Central memory CD4-positive, alpha-beta T cell (primary cell): ENCODE results near the gene PDE6H.

Source experiments
- DNase-seq: peaks from one replicate; pipeline ENCODE4 v3.0.0; 2022

Gene PDE6H

DNA sequence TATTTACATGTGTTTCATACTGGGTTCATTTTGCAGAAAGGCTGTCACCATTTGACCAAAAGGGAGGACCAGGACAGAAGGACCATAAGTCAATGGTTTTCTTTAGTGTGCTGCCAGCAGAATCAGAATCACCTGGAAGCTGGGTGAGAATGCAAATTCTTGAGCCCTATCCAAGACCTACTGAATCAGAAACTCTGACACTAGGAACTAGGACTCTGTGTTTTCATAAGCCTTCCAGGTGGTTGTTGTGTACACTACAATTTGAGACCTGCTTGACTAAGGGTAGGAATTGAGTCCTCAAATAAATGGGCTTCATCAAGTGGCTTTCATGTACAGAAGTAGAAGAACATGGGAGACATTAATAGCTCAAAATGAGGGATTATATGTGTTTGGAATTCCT, 32.2 kb downstream of the PDE6H start:
- DNase-seq: no peak

GRCh38 chr12:15007551-15007950, 34.7 kb downstream of the PDE6H start:
- DNase-seq: no peak

DNA sequence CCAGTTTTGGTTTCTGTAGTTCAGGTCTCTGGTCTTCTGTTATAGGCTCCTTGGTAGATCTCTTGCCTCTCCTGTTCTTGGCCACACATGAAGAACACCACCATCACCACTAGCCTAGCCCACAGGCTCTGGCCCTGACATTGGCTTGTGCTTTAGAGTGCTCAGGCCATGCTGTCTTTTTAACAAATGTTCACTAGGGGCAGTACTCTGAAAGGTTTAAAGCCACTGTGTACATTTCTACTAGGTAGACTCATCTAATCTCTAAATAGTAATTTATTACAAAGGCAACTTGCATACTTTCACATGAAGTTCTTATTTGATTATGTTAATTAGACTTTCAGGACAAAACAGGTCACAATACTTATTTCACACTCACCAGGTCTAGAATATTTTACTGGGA, 38.3 kb downstream of the PDE6H start:
- no peak for DNase-seq

- no peak for DNase-seq
Observed at GRCh38 chr12:15013634-15014179, 40.9 kb downstream of the PDE6H start.

DNA sequence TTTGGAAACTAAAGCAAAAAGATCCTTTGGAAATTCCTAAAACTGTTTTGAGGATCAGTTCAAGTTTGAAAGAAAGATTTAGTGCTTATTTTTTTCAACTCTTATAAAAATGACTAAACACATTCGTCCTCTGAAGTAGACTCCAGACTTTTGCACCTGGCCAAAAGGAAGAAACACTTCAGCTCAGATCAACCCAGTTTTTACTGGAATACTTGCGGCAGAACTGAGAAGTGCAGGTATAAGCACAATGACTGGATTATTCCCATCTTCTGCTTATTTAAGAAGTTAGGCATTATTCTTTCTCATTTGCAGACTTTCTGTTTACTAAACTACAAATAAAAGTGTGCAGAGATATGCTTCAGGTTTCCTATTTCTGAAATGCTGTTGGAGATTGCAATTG, 41.9 kb downstream of the PDE6H start:
- no peak for DNase-seq

GRCh38 chr12:15015121-15015520, 42.3 kb downstream of the PDE6H start:
- DNase-seq: no peak

GRCh38 chr12:15020156-15020555, 47.3 kb downstream of the PDE6H start:
- no peak for DNase-seq
